SU-DHL-6 (cell line): ENCODE results near the gene POMP.

Experiments
- H2AFZ ChIP-seq: fragments of 200-600 bp; sonication (generic); 2 replicates; pipeline ENCODE4 v1.6.1; 2014; ENCODE audit warnings: low read depth, mild to moderate bottlenecking, moderate library complexity, mixed read lengths, antibody characterized with exemption, low read length; ENCODE audit not compliant: severe bottlenecking
- H3F3A ChIP-seq: fragments of 200-600 bp; shearing (Covaris generic); 2 replicates; pipeline ENCODE4 v1.6.0; 2016; ENCODE audit warnings: antibody characterized with exemption, mild to moderate bottlenecking; ENCODE audit not compliant: insufficient read depth
- H3K27ac ChIP-seq: fragments of 200-600 bp; sonication (generic); 2 replicates; pipeline ENCODE4 v1.5.1; 2016; ENCODE audit warnings: low read depth, mild to moderate bottlenecking, low read length, moderate library complexity, mixed read lengths
- H3K27me3 ChIP-seq: fragments of 200-600 bp; sonication (generic), shearing (Covaris generic); 2 replicates; pipeline ENCODE4 v1.6.0; 2014; ENCODE audit warnings: mild to moderate bottlenecking, low read length
- H3K36me3 ChIP-seq: fragments of 200-600 bp; sonication (generic); 2 replicates; pipeline ENCODE4 v1.6.1; 2014; ENCODE audit warnings: mild to moderate bottlenecking, low read length, mixed read lengths
- H3K4me2 ChIP-seq: fragments of 300-600, 200-600 bp; shearing (Covaris generic), sonication (generic); 2 replicates; pipeline ENCODE4 v1.6.0; 2014; ENCODE audit warnings: low read length, low read depth, mild to moderate bottlenecking; ENCODE audit not compliant: poor library complexity, severe bottlenecking
- H3K4me3 ChIP-seq: fragments of 200-600 bp; sonication (generic); 2 replicates; pipeline ENCODE4 v1.5.1; 2014; ENCODE audit warnings: antibody characterized with exemption, low read length, mild to moderate bottlenecking, mixed read lengths; ENCODE audit not compliant: insufficient read depth, poor library complexity, severe bottlenecking
- H3K79me2 ChIP-seq: fragments of 200-600 bp; sonication (generic); 2 replicates; pipeline ENCODE4 v1.6.1; 2014; ENCODE audit warnings: mild to moderate bottlenecking, low read length, moderate library complexity; ENCODE audit not compliant: insufficient read depth
- H3K9ac ChIP-seq: fragments of 200-600 bp; sonication (generic); 2 replicates; pipeline ENCODE4 v1.7.0; 2014; ENCODE audit warnings: mild to moderate bottlenecking, low read length
- H3K9me2 ChIP-seq: fragments of 200-600 bp; sonication (generic); replicated peaks from 2 replicates; pipeline ENCODE4 v1.6.1; 2014; ENCODE audit warnings: low read length; ENCODE audit not compliant: insufficient read depth
- H3K9me3 ChIP-seq: fragments of 200-600 bp; sonication (generic); 2 replicates; pipeline ENCODE4 v1.6.1; 2014; ENCODE audit warnings: low read length, mixed read lengths; ENCODE audit not compliant: insufficient read depth
- H4K20me1 ChIP-seq: fragments of 200-600 bp; sonication (generic); 2 replicates; pipeline ENCODE4 v1.6.1; 2014; ENCODE audit warnings: low read depth, mild to moderate bottlenecking, antibody characterized with exemption, low read length, moderate library complexity, mixed read lengths
- EZH2phosphoT487 ChIP-seq: fragments of 200-600 bp; sonication (generic), shearing (Covaris generic); conservative IDR thresholded peaks from 2 replicates; pipeline ENCODE4 v1.6.1; 2018; ENCODE audit warnings: mild to moderate bottlenecking, antibody characterized with exemption, low read length, moderate library complexity, mixed read lengths
- TF ChIP-seq, protein P1 (sequence below): fragments of 200-600 bp; sonication (generic); IDR thresholded peaks from one replicate; pipeline ENCODE4 v1.5.1; 2017; ENCODE audit warnings: antibody characterized with exemption, mild to moderate bottlenecking, low read length, moderate library complexity; ENCODE audit not compliant: insufficient read depth, poor library complexity, severe bottlenecking

The POMP gene

DNA sequence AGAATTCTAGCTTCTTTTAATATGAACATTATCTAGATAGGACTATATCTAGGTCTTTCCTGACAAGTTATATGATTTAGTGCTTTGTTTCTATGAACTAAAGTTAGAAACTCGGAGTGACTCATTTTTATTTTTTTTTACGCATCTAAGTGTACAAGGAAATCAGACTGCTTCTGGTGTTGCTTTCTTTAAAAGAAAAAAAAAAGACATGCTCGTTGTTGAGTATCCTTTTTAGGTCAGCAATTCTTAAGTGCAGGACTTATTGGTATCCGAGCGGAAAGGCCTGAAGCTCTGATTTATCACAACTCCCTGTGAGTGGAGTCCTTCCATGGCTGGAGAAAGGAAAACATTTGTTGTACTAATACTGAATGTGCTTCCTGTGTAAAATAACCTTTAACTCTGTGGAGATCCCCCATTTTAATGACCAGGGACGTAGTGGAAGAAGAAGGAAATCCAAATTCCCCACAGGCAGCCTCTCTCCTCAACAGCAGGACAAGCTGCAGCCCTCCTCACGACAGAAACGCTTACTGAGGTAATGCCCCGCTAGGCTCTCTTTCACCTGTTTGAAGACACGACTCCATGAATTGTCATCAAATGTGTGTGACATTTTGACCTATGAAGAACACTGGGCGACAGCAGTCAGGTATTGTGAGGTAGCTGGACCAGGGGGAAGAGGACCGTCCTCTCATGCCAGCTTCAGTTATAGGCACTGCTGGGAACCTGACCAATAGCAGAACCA lies 17.9 kb upstream of the POMP start:
- Histone ChIP-seq H3K4me2 (no peak overlapping the region), H3K4me3 (no peak overlapping the region), H3K27ac (no peak overlapping the region), H4K20me1 (no peaks in the 10 kb centered on the region), H2AFZ (no peak overlapping the region), H3K27me3 (no peaks in the 10 kb centered on the region), H3K36me3 (no peaks in the 10 kb centered on the region), H3K9me3 (no peaks in the 10 kb centered on the region), H3F3A (peaks cover 3% of the 10 kb centered on the region; the same call in 1 of the 2 replicates), H3K9ac (no peak overlapping the region), H3K9me2 (no peaks in the 10 kb centered on the region), H3K79me2 (no peaks in the 10 kb centered on the region)
- TF ChIP-seq EZH2phosphoT487 = no peak
- TF ChIP-seq, protein P1, sequence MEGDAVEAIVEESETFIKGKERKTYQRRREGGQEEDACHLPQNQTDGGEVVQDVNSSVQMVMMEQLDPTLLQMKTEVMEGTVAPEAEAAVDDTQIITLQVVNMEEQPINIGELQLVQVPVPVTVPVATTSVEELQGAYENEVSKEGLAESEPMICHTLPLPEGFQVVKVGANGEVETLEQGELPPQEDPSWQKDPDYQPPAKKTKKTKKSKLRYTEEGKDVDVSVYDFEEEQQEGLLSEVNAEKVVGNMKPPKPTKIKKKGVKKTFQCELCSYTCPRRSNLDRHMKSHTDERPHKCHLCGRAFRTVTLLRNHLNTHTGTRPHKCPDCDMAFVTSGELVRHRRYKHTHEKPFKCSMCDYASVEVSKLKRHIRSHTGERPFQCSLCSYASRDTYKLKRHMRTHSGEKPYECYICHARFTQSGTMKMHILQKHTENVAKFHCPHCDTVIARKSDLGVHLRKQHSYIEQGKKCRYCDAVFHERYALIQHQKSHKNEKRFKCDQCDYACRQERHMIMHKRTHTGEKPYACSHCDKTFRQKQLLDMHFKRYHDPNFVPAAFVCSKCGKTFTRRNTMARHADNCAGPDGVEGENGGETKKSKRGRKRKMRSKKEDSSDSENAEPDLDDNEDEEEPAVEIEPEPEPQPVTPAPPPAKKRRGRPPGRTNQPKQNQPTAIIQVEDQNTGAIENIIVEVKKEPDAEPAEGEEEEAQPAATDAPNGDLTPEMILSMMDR = no peak

- H3K4me3 ChIP-seq = no peak overlapping the region
These were observed 17.4 kb upstream of the POMP start for GRCh38 chr13:28641600-28641926.

GRCh38 chr13:28650284-28650683 lies 8.6 kb upstream of the POMP start:
- H3F3A ChIP-seq = no peaks in the 10 kb centered on the region
- TF ChIP-seq, protein P1 = no peak
- TF ChIP-seq EZH2phosphoT487 = no peak
- H3K9me3 ChIP-seq = no peaks in the 10 kb centered on the region
- H3K36me3 ChIP-seq = 0 out of 2 replicates have a peak, but pooled peaks cover 4% of the 10 kb centered on the region
- H2AFZ ChIP-seq = no peak overlapping the region
- no peak overlapping the region for H3K4me3 ChIP-seq
- H3K79me2 ChIP-seq = no peaks in the 10 kb centered on the region
- no peak overlapping the region for H3K9ac ChIP-seq
- no peaks in the 10 kb centered on the region for H4K20me1 ChIP-seq
- no peaks in the 10 kb centered on the region for H3K27me3 ChIP-seq
- H3K4me2 ChIP-seq = no peak overlapping the region
- H3K27ac ChIP-seq = no peak overlapping the region
- no peaks in the 10 kb centered on the region for H3K9me2 ChIP-seq

More at GRCh38 chr13:28641600-28641926, 17.4 kb upstream of the POMP start:
- H3K27ac ChIP-seq = no peak overlapping the region
- H3K9me3 ChIP-seq = no peaks in the 10 kb centered on the region
- no peaks in the 10 kb centered on the region for H4K20me1 ChIP-seq
- H3K9ac ChIP-seq = no peak overlapping the region
- no peaks in the 10 kb centered on the region for H3K79me2 ChIP-seq
- H3K36me3 ChIP-seq = no peaks in the 10 kb centered on the region
- H2AFZ ChIP-seq = no peak overlapping the region
- TF ChIP-seq EZH2phosphoT487 = no peak
- TF ChIP-seq, protein P1 = no peak
- no peak overlapping the region for H3K4me2 ChIP-seq
- H3K27me3 ChIP-seq = no peaks in the 10 kb centered on the region
- no peaks in the 10 kb centered on the region for H3K9me2 ChIP-seq
- peaks cover 3% of the 10 kb centered on the region; the same call in 1 of the 2 replicates for H3F3A ChIP-seq
